H1 (cell line): ENCODE results near the gene CRYGN. TPM values are rescaled to one million over a fixed set of nuclear protein-coding genes. Genes with fewer than 3 reads are reported as not detected.

Experiments
- CTCF ChIA-PET: fragments of 300-600 bp; sonication (Branson Sonifier 250); formaldehyde crosslinking; loops from one replicate; lab custom pipeline; 2021; ENCODE audit not compliant: partially characterized antibody; lab: Charles Lee
- POLR2A ChIA-PET: fragments of 300-600 bp; sonication (Branson Sonifier 250); formaldehyde crosslinking; loops from one replicate; lab custom pipeline; 2021; ENCODE audit warnings: inconsistent platforms; ENCODE audit not compliant: partially characterized antibody; lab: Charles Lee
- DNase-seq, 2 experiments: peaks; one replicate each; pipeline versions ENCODE4 v3.0.0 to v3.0.0-alpha.2; 2010 to 2022; ENCODE audit warnings: low spot score in 2 of 2, low read depth in 1 of 2, mixed read lengths in 1 of 2
- FAIRE-seq: peaks from 2 replicates; lab custom pipeline; 2011; peaks lifted over from hg19 to GRCh38; lab: Jason Lieb, UNC
- H2AFZ ChIP-seq: 2 replicates; pipeline ENCODE4 v1.8.1; 2012; ENCODE audit warnings: low read length, inconsistent platforms
- H2AK5ac ChIP-seq: 2 replicates; pipeline ENCODE4 v1.6.1; 2013; ENCODE audit warnings: low read depth, low read length
- H2BK120ac ChIP-seq: replicated peaks from 2 replicates; pipeline ENCODE3; 2013; ENCODE audit warnings: low read depth, low read length, inconsistent platforms
- H2BK12ac ChIP-seq: 2 replicates; pipeline ENCODE4 v1.6.1; 2013; ENCODE audit warnings: low read depth, low read length
- H2BK15ac ChIP-seq: 2 replicates; pipeline ENCODE4 v1.6.1; 2013; ENCODE audit warnings: low read length
- H2BK20ac ChIP-seq: 2 replicates; pipeline ENCODE4 v1.6.1; 2013; ENCODE audit warnings: low read length
- H2BK5ac ChIP-seq: 2 replicates; pipeline ENCODE4 v1.6.1; 2013; ENCODE audit warnings: low read depth, low read length
- H3K14ac ChIP-seq: 2 replicates; pipeline ENCODE4 v1.6.1; 2013; ENCODE audit warnings: inconsistent platforms; ENCODE audit not compliant: insufficient read length
- H3K18ac ChIP-seq: 2 replicates; pipeline ENCODE4 v1.6.1; 2013; ENCODE audit warnings: low read length; ENCODE audit errors: extremely low read depth
- H3K23ac ChIP-seq: 2 replicates; pipeline ENCODE4 v1.6.1; 2013; ENCODE audit warnings: inconsistent platforms; ENCODE audit not compliant: insufficient read length
- H3K23me2 ChIP-seq: 2 replicates; pipeline ENCODE4 v1.6.1; 2013; ENCODE audit warnings: low read depth, low read length
- H3K27ac ChIP-seq: 2 replicates; pipeline ENCODE4 v1.6.1; 2011; ENCODE audit warnings: low read depth, low read length, inconsistent platforms
- H3K27me3 ChIP-seq, 4 experiments: replicated peaks in 1 of 4; 1 replicate in 1 of 4; 2 replicates in 3 of 4; pipeline versions ENCODE4 v1.6.1 to v1.8.1; 2011 to 2013; ENCODE audit warnings: low read length in 3 of 4, mild to moderate bottlenecking in 3 of 4, inconsistent platforms in 2 of 4, mixed read lengths in 2 of 4, moderate library complexity in 1 of 4; ENCODE audit not compliant: control insufficient read depth in 3 of 4, insufficient read depth in 3 of 4; ENCODE audit errors: extremely low read depth in 1 of 4
- H3K36me3 ChIP-seq, 4 experiments: 2 replicates each; pipeline versions ENCODE4 v1.6.1 to v1.8.1; 2011 to 2013; ENCODE audit warnings: mild to moderate bottlenecking in 4 of 4, low read length in 3 of 4, moderate library complexity in 2 of 4, control low read depth in 1 of 4, inconsistent platforms in 1 of 4; ENCODE audit not compliant: insufficient read depth in 4 of 4, control insufficient read depth in 2 of 4
- H3K4ac ChIP-seq: replicated peaks from 2 replicates; pipeline ENCODE3; 2013; ENCODE audit warnings: low read length, low read depth, mixed read lengths, inconsistent platforms; ENCODE audit not compliant: insufficient read length
- H3K4me1 ChIP-seq, 4 experiments: replicated peaks in 1 of 4; 1 replicate in 1 of 4; 2 replicates in 3 of 4; pipeline versions ENCODE4 v1.6.1 to v1.8.1; 2011 to 2013; ENCODE audit warnings: low read length in 3 of 4, inconsistent platforms in 2 of 4, mixed read lengths in 1 of 4; ENCODE audit not compliant: insufficient read depth in 4 of 4, control insufficient read depth in 3 of 4
- H3K4me2 ChIP-seq, 2 experiments: 2 replicates each; pipeline versions ENCODE4 v1.6.1 to v1.8.1; 2011 to 2013; ENCODE audit warnings: low read depth in 2 of 2, low read length in 2 of 2, control low read depth in 1 of 2, inconsistent platforms in 1 of 2, mild to moderate bottlenecking in 1 of 2; ENCODE audit not compliant: insufficient read depth in 1 of 2
- H3K4me3 ChIP-seq, 4 experiments: fragments of 200-600, 300-600 bp in 1 of 4; sonication (generic), shearing (Covaris generic), sonication (Bioruptor Twin) in 1 of 4; 2 replicates each; pipeline versions ENCODE4 v1.5.1 to v1.8.1; 2011 to 2016; ENCODE audit warnings: low read length in 4 of 4, low read depth in 3 of 4, control low read depth in 2 of 4, inconsistent platforms in 2 of 4, mild to moderate bottlenecking in 2 of 4, mixed read lengths in 1 of 4, moderate library complexity in 1 of 4; ENCODE audit not compliant: insufficient read depth in 2 of 4; ENCODE audit errors: extremely low read depth in 1 of 4
- H3K56ac ChIP-seq: replicated peaks from 2 replicates; pipeline ENCODE3; 2013; ENCODE audit warnings: low read depth, mild to moderate bottlenecking, mixed read lengths, low read length, inconsistent platforms; ENCODE audit not compliant: insufficient read length
- H3K79me1 ChIP-seq: 2 replicates; pipeline ENCODE4 v1.6.1; 2013; ENCODE audit warnings: low read depth, low read length, control low read depth
- H3K79me2 ChIP-seq, 2 experiments: 2 replicates each; pipeline versions ENCODE4 v1.6.1 to v1.8.1; 2012 to 2013; ENCODE audit warnings: low read length in 2 of 2, mild to moderate bottlenecking in 2 of 2, inconsistent platforms in 1 of 2; ENCODE audit not compliant: insufficient read depth in 2 of 2, control insufficient read depth in 1 of 2
- H3K9ac ChIP-seq, 4 experiments: replicated peaks in 1 of 4; 1 replicate in 1 of 4; 2 replicates in 3 of 4; pipeline versions ENCODE4 v1.6.1 to v1.8.1; 2011 to 2013; ENCODE audit warnings: low read depth in 3 of 4, low read length in 3 of 4, control low read depth in 2 of 4, mild to moderate bottlenecking in 2 of 4, moderate library complexity in 2 of 4, inconsistent platforms in 1 of 4; ENCODE audit errors: extremely low read depth in 1 of 4
- H3K9me3 ChIP-seq, 2 experiments: 2 replicates each; pipeline versions ENCODE4 v1.6.1 to v1.8.1; 2012 to 2013; ENCODE audit warnings: mild to moderate bottlenecking in 2 of 2, moderate library complexity in 2 of 2, control low read depth in 1 of 2, inconsistent platforms in 1 of 2, low read depth in 1 of 2, low read length in 1 of 2, mixed read lengths in 1 of 2; ENCODE audit not compliant: insufficient read depth in 2 of 2
- H4K20me1 ChIP-seq, 2 experiments: replicated peaks in 1 of 2; 2 replicates each; pipeline versions ENCODE3 to v1.8.1; 2011 to 2013; ENCODE audit warnings: inconsistent platforms in 2 of 2, low read length in 2 of 2, mild to moderate bottlenecking in 1 of 2; ENCODE audit not compliant: insufficient read depth in 2 of 2, control insufficient read depth in 1 of 2
- H4K5ac ChIP-seq: 2 replicates; pipeline ENCODE4 v1.6.1; 2013; ENCODE audit warnings: low read length, low read depth, mixed read lengths, inconsistent platforms; ENCODE audit not compliant: insufficient read length
- H4K8ac ChIP-seq: 2 replicates; pipeline ENCODE4 v1.8.0; 2013; ENCODE audit warnings: mild to moderate bottlenecking, moderate library complexity, low read length, inconsistent platforms; ENCODE audit not compliant: insufficient read depth; ENCODE audit errors: extremely low read depth
- H4K91ac ChIP-seq: replicated peaks from 2 replicates; pipeline ENCODE3; 2013; ENCODE audit warnings: low read length, mixed read lengths, inconsistent platforms; ENCODE audit not compliant: insufficient read length
- CEBPB ChIP-seq: IDR thresholded peaks from 2 replicates; pipeline ENCODE4 v1.6.1; 2012; ENCODE audit warnings: low read depth, low read length
- CHD1 ChIP-seq: IDR thresholded peaks from 2 replicates; pipeline ENCODE4 v1.6.1; 2012; ENCODE audit warnings: low read depth, low read length, improper control_type of control experiment
- JUN ChIP-seq: IDR thresholded peaks from 2 replicates; pipeline ENCODE4 v1.6.1; 2011; ENCODE audit warnings: low read depth, mild to moderate bottlenecking, improper control_type of control experiment, low read length
- KDM5A ChIP-seq: fragments of 200-600 bp; IDR thresholded peaks from 2 replicates; pipeline ENCODE4 v1.7.1; 2012; ENCODE audit warnings: mild to moderate bottlenecking, low read length, inconsistent platforms, mixed read lengths
- RAD21 ChIP-seq, 2 experiments: IDR thresholded peaks in 1 of 2; conservative IDR thresholded peaks in 1 of 2; 2 replicates each; pipeline ENCODE4 v1.6.1; 2011; ENCODE audit warnings: low read depth in 2 of 2, low read length in 2 of 2, improper control_type of control experiment in 1 of 2, inconsistent platforms in 1 of 2, mild to moderate bottlenecking in 1 of 2, moderate library complexity in 1 of 2
- SRF ChIP-seq: IDR thresholded peaks from 2 replicates; pipeline ENCODE4 v1.6.1; 2011; ENCODE audit warnings: mild to moderate bottlenecking, low read depth, low read length, moderate library complexity
- TBP ChIP-seq: IDR thresholded peaks from 2 replicates; pipeline ENCODE4 v1.6.1; 2011; ENCODE audit warnings: low read depth, low read length, improper control_type of control experiment
- WGBS, 2 experiments: shearing (Covaris generic) in 1 of 2; methylation state at CpG; one replicate each; pipeline versions ENCODE4 v1.1.6 to v1.1.7; 2013 to 2015; ENCODE audit warnings: low lambda C conversion rate in 2 of 2, mixed read lengths in 2 of 2, inconsistent platforms in 1 of 2, low coverage in 1 of 2, missing lambda C conversion rate in 1 of 2; ENCODE audit not compliant: insufficient replicate concordance in 2 of 2, insufficient coverage in 1 of 2, insufficient read length in 1 of 2; ENCODE audit errors: extremely low coverage in 1 of 2, missing lambda C conversion rate in 1 of 2; 5-methylcytosine and 5-hydroxymethylcytosine counted together
- polyA plus RNA-seq, 7 experiments: library from polyadenylated mRNA; depleted of rRNA in 3 of 7; stranded (reverse) in 5 of 7; unstranded in 2 of 7; fragments of >200 nt in 5 of 7; fragments of 200-250 nt in 2 of 7; gene quantifications; 1 replicate in 5 of 7; 2 replicates in 1 of 7; 4 replicates in 1 of 7; pipeline versions ENCODE4 v1.2.1 to v1.2.3, GENCODE V29; 2011 to 2013; ENCODE audit warnings: missing spikeins in 2 of 7, mixed read lengths in 2 of 7
- total RNA-seq: library from RNA; stranded (reverse); fragmentation: NEBNext Ultra II Directional; extraction: Animal tissue kit (Norgen Biotek cat#: 25700); gene quantifications from 2 replicates; pipeline ENCODE4 v1.2.1, GENCODE V29; 2021

Gene CRYGN
- total and polyA plus RNA-seq, 2 of the 8 experiments (the other 6 are each of a cell fraction or from before 2014, with no cell fraction given) = 0.98 to 1.6 TPM

- TF ChIP-seq JUN (no peak), SRF (no peak), CEBPB (no peak), RAD21 (IDR thresholded peaks at IDR 0.05 in 1 of 2, conservative IDR thresholded peaks at IDR 0.05 in 1 of 2; ENCODE audit: low read depth in 2 of 2, low read length in 2 of 2) (no peak), KDM5A (no peak), CHD1 (no peak), TBP (no peak)
- ChIA-PET POLR2A (interaction anchor here (0.6 kb wide), 1 partner anchor 127 kb away, joined by 4 read pairs; no protein-coding TSS in a partner anchor), CTCF (interaction anchor here (0.8 to 3.0 kb wide), 7 partner anchors 13 to 63 kb away, joined by 3 to 15 read pairs (median 3); no protein-coding TSS in a partner anchor)
- H3K79me2 ChIP-seq = no peaks in the 10 kb centered on the region
- DNase-seq (no peak), FAIRE-seq (no peak)
- no peak overlapping the region for H2AFZ ChIP-seq
- no peak overlapping the region for H4K5ac ChIP-seq
- no peak overlapping the region; the same call in 1 of the 2 replicates for H4K8ac ChIP-seq
- peaks cover 7 to 26% (median 21%) of the 10 kb centered on the region in 4 experiments for H3K27me3 ChIP-seq
- H3K79me1 ChIP-seq = no peaks in the 10 kb centered on the region
- no peak overlapping the region for H2AK5ac ChIP-seq
- H3K9ac ChIP-seq = no peak overlapping the region
- no peaks in the 10 kb centered on the region for H3K9me3 ChIP-seq
- H3K4me3 ChIP-seq = no peak overlapping the region
- no peak overlapping the region for H2BK20ac ChIP-seq
- H4K91ac ChIP-seq = no peak overlapping the region
- H3K27ac ChIP-seq = no peak overlapping the region
- no peak overlapping the region for H3K14ac ChIP-seq
- no peak overlapping the region; the same call in 1 of the 2 replicates for H3K18ac ChIP-seq
- peaks cover 0 to 13% (median 4%) of the 10 kb centered on the region in 4 experiments; a peak in 6 of 7 replicates for H3K4me1 ChIP-seq
- no peak overlapping the region for H2BK15ac ChIP-seq
- peaks cover 8% of the 10 kb centered on the region; the same call in 1 of the 2 replicates for H3K23me2 ChIP-seq
- H3K4me2 ChIP-seq = no peak overlapping the region
- no peak overlapping the region; the same call in 1 of the 2 replicates for H2BK5ac ChIP-seq
- H4K20me1 ChIP-seq = no peaks in the 10 kb centered on the region
- H3K23ac ChIP-seq = no peak overlapping the region
- no peak overlapping the region for H3K56ac ChIP-seq
- H3K4ac ChIP-seq = no peak overlapping the region
- H3K36me3 ChIP-seq = no peaks in the 10 kb centered on the region
- no peak overlapping the region for H2BK120ac ChIP-seq
- 0 out of 2 replicates have a peak overlapping the region, but pooled peaks have one; percentile 39 for H2BK12ac ChIP-seq
- WGBS, 2 experiments = 97% methylated on average over 16 of the region's 16 CpGs; no CpG with 5 or more reads in 1 of the 2 experiments
Observed at GRCh38 chr7:151386301-151387160, 53.4 kb downstream of the CRYGN start.
